ENCODE measurements around the gene PRDM13. TPM values are rescaled to one million over a fixed set of nuclear protein-coding genes. Genes with fewer than 3 reads are reported as not detected.
"Not testable (repeated sequence)": the region's sequence is repeated elsewhere in the genome, so short reads cannot be mapped to it uniquely, and the experiment has no call there.

The PRDM13 gene
- total RNA-seq, 1 donor from 2014 or later, result not detected

DNA sequence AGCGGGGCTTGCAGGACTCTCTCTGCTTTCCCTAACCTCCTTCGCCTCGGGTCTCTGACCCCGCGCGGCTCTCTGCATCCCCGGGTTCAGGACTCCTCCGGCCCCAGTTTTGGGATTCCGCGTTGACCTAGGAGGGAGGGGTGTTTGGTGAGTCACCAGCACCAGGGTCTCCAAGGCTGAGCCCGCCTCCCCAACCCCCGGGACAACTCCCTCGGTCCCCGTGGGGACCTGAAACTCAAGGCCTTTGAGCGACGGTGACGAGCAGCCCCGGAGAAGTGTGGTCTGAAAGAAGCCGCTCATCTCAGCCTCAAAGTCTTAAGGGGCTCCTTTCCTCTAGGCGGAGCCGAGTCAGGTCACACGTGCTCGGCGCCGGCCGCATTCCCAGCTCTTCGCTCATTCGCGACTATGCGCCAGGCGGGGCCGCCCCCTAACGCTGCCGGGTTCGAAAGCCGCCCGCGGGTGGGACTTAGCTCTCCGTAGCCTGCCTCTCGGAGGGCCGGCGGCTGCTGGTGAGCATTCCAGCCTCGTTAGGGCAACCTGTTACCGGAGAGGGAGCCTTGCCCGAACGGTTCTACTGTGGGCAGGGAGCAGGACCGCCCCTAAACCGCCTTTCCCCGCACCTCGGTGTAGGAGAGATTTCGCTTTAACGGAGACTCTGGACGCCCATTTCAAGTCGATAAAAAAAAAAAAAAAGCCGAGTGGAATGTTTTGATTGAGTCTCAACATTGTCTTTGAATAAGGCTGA lies 3.0 kb upstream of the PRDM13 start:
- DNase-seq, result no peak

GRCh38 chr6:99604166-99605073 lies 2.2 kb upstream of the PRDM13 start:
- DNase-seq, result no peak

DNA sequence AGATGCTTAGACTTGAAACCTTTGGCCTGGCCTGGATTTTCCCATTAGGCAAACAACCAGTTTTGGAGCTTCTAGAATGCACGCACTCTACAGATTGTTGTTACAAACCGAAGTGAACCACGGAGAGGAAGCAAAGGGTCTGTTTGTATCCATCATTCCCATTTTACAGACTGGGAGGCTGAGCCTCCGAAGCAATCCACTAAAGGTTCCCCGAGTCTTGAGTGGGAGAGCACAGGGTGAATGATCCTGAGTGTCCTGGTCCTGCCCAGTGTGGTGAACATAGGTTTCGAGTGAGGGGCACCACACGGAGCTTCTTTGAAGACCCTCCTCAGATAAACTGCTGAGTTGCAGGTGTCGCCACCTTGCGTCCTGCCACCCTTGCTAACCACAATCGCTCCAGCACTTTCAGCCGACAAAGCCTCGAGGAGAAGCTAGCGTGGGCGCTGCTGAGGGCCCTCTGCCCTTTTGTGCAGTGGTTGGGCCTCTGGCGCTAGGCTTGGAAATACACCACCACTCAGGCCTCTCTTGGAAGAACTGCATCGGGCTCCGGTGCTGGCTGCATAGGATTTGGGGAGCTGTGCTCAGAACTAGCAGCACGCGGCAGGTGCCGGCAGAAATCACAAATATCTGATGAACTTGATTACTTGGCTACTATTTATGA lies 1.4 kb upstream of the PRDM13 start:
- no peak for DNase-seq

GRCh38 chr6:99605911-99606655 lies 550 bp upstream of the PRDM13 start:
- DNase-seq, result no peak

- DNase-seq, result no peak
These were observed 893 bp downstream of the PRDM13 start for GRCh38 chr6:99607416-99608036.

DNA sequence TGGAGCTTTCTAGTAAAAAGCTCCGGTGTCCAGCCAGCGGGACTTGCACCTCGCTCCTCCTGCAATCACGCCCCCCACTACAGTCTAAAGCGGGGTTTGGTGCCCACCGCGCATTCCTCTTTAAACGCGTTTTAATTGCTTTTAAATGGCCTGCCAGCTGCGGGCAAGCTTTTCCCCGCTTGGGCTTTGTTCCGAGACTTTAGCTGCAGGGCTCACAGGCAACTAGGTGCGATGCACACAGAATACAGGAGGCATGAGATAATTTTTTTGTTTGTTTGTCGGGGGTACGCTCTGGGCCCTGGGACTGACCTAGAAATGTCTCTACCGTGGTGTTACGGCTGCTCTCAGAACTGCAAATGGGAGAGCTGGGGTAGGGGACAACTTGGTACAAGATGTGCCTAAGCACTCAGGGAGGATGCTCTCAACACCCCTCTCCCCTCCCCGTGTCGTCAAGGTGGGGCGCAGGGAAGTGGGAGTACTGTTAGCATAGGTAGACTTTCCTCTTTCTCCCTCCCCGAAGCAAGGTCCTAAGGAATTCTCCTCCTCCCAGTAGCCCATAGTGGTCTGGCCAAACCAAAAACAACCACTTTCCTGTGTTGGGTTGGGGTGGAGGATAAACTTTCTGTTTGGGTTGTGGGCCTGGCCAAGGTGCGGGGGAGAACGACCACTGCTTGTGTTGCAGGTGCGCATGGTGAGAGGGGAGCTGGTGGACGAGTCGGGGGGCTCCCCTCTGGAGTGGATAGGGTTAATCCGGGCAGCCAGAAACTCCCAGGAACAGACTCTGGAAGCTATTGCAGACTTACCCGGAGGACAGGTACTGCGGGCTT lies 1.6 kb downstream of the PRDM13 start:
- no peak for DNase-seq

GRCh38 chr6:99608886-99609482 lies 2.4 kb downstream of the PRDM13 start:
- DNase-seq, result no peak

GRCh38 chr6:99609905-99610489 lies 3.4 kb downstream of the PRDM13 start:
- DNase-seq, result no peak

- DNase-seq, result no peak
These were observed 4.5 kb downstream of the PRDM13 start for GRCh38 chr6:99611148-99611547.

- DNase-seq, result no peak
These were observed 6.1 kb downstream of the PRDM13 start for GRCh38 chr6:99612551-99613408.

GRCh38 chr6:99613409-99613704 lies 6.7 kb downstream of the PRDM13 start:
- peak; percentile 7 for DNase-seq

DNA sequence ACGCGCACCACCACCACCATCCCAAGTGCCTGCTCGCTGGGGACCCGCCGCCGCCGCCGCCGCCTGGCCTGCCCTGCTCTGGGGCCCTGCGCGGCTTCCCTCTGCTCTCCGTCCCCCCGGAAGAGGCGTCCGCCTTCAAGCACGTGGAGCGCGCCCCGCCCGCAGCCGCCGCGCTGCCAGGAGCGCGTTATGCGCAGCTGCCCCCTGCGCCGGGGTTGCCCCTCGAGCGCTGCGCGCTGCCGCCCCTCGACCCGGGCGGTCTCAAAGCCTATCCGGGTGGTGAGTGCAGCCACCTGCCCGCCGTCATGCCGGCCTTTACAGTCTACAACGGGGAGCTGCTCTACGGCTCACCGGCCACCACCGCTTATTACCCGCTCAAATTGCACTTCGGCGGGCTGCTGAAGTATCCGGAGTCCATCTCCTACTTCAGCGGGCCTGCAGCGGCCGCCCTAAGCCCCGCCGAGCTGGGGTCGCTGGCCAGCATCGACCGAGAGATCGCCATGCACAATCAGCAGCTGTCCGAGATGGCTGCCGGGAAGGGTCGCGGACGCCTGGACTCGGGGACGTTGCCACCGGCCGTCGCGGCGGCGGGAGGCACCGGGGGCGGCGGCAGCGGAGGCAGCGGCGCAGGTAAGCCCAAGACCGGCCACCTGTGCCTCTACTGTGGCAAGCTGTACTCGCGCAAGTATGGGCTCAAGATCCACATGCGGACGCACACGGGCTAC lies 7.2 kb downstream of the PRDM13 start:
- no peak for DNase-seq

DNA sequence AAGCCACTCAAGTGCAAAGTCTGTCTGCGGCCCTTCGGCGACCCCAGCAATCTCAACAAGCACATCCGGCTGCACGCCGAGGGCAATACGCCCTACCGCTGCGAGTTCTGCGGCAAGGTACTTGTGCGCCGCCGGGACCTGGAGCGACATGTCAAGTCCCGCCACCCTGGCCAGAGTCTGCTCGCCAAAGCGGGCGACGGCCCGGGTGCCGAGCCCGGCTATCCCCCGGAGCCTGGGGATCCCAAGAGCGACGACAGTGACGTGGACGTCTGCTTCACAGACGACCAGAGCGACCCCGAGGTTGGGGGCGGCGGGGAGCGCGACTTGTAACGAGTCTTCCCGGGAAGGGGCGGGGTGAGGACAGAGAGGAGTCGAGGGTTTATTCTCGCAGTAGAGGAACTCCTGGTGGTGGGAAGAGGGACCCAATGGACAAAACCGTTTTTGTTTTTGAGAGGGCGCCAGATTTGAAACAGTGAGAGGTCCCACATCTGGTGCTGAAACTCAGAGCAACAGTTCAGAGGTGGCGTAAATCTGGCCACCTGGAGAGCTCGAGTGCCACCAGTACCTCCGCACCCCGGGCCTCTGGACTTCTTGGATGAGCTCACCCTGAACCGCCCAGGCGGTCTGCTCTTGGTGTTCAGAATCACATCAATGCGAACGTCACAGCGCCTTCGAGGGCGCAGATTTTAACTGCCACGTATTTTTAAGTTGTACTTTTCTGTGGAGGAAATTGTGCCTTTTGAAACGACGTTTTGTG lies 8.0 kb downstream of the PRDM13 start:
- DNase-seq, result no peak

GRCh38 chr6:99617131-99617530 lies 10.5 kb downstream of the PRDM13 start:
- no peak for DNase-seq

- DNase-seq, result no peak
These were observed 12.2 kb downstream of the PRDM13 start for GRCh38 chr6:99618649-99619408.

DNA sequence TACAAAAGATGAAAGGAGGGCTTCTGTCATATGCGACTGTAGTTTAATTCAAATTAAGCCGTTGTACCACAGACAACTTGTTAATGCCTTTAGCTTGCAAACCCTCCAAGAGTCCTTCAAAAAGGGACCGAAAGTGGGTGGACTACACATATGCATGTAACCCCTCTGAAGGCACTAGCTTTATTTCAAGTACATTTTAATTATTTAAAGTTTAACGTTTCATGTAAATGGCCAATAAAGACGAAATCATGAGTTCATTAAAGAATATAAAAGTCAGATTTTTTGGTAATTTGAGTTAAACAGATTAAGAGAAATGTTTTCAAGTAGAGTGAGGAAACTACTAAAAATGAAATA lies 12.8 kb downstream of the PRDM13 start:
- DNase-seq, result no peak

GRCh38 chr6:99622044-99622443 lies 15.4 kb downstream of the PRDM13 start:
- DNase-seq, result not testable (repeated sequence)
